HG02885 (cell line): Measurements from ENCODE around the gene FNIP2.
"Not testable (repeated sequence)": the region's sequence is repeated elsewhere in the genome, so short reads cannot be mapped to it uniquely, and the experiment has no call there.

Experiments used
- ATAC-seq: cut with Tn5 transposase; IDR thresholded peaks from one replicate; pipeline ENCODE4 v1.9.1; 2021; ENCODE audit warnings: mild to moderate bottlenecking; ENCODE audit not compliant: unreplicated experiment, poor library complexity

Gene FNIP2

GRCh38 chr4:158768555-158769174, at the start of gene FNIP2:
Gene FNIP2, plus strand, starts transcription at chr4:158769026. Its CDS starts 187 bp downstream, at chr4:158769213.
- peak; percentile 88 for ATAC-seq

- ATAC-seq: no peak
Observed at GRCh38 chr4:158721680-158722079, 47.1 kb upstream of the FNIP2 start.

- peak; percentile 18 for ATAC-seq
Observed at GRCh38 chr4:158722291-158722916, 46.4 kb upstream of the FNIP2 start.

- peak; percentile 99 for ATAC-seq
Observed at GRCh38 chr4:158722917-158723793, 45.7 kb upstream of the FNIP2 start, which contains the start of gene PPID. Gene PPID, minus strand, starts transcription at chr4:158723396. Its CDS starts 108 bp downstream, at chr4:158723288.

- no peak for ATAC-seq
Observed at GRCh38 chr4:158724637-158725036, 44.2 kb upstream of the FNIP2 start.

- no peak for ATAC-seq
Observed at GRCh38 chr4:158726633-158727032, 42.2 kb upstream of the FNIP2 start.

GRCh38 chr4:158728236-158728635, 40.6 kb upstream of the FNIP2 start:
- no peak for ATAC-seq

GRCh38 chr4:158729716-158730559, 38.9 kb upstream of the FNIP2 start:
- peak; percentile 80 for ATAC-seq

GRCh38 chr4:158738866-158739265, 30.0 kb upstream of the FNIP2 start:
- no peak for ATAC-seq

- no peak for ATAC-seq
Observed at GRCh38 chr4:158739600-158739999, 29.2 kb upstream of the FNIP2 start.

- no peak for ATAC-seq
Observed at GRCh38 chr4:158741326-158742021, 27.4 kb upstream of the FNIP2 start.

- ATAC-seq: not testable (repeated sequence)
Observed at GRCh38 chr4:158746537-158746936, 22.3 kb upstream of the FNIP2 start.

- no peak for ATAC-seq
Observed at GRCh38 chr4:158750379-158750778, 18.4 kb upstream of the FNIP2 start.

GRCh38 chr4:158754385-158755180, 14.2 kb upstream of the FNIP2 start:
- ATAC-seq: no peak

- ATAC-seq: not testable (repeated sequence)
Observed at GRCh38 chr4:158755819-158756218, 13.0 kb upstream of the FNIP2 start.

- no peak for ATAC-seq
Observed at GRCh38 chr4:158756588-158756987, 12.2 kb upstream of the FNIP2 start.

GRCh38 chr4:158758142-158758541, 10.7 kb upstream of the FNIP2 start:
- ATAC-seq: no peak

- no peak for ATAC-seq
Observed at GRCh38 chr4:158758703-158759102, 10.1 kb upstream of the FNIP2 start.

GRCh38 chr4:158759539-158759938, 9.3 kb upstream of the FNIP2 start:
- ATAC-seq: not testable (repeated sequence)
